Calu3 (cell line): Measurements from ENCODE around the gene GH2. TPM values are rescaled to one million over a fixed set of nuclear protein-coding genes. Genes with fewer than 3 reads are reported as not detected.
"Not testable (repeated sequence)": the region's sequence is repeated elsewhere in the genome, so short reads cannot be mapped to it uniquely, and the experiment has no call there.

Experiments used
- BruUV-seq: library from RNA; stranded (reverse); fragments of 400-500 nt; replicated peaks from 2 replicates; lab custom pipeline; 2021; lab: Mats Ljungman, UMichigan
- CTCF ChIA-PET: fragments of 300-600 bp; sonication (Branson Sonifier 250); formaldehyde crosslinking; loops from one replicate; lab custom pipeline; 2022; ENCODE audit warnings: antibody characterized with exemption; lab: Charles Lee
- DNase-seq: peaks from one replicate; pipeline ENCODE4 v3.0.0; 2022
- H3K27ac Mint-ChIP-seq: one replicate; pipeline ENCODE4 v1.8.0; 2022; ENCODE audit warnings: mixed read lengths; ENCODE audit not compliant: unreplicated experiment
- H3K27me3 Mint-ChIP-seq: one replicate; pipeline ENCODE4 v1.8.0; 2022; ENCODE audit warnings: mixed read lengths; ENCODE audit not compliant: unreplicated experiment
- H3K36me3 Mint-ChIP-seq: one replicate; pipeline ENCODE4 v1.8.0; 2022; ENCODE audit warnings: mild to moderate bottlenecking, moderate library complexity, mixed read lengths; ENCODE audit not compliant: insufficient read depth, unreplicated experiment
- H3K4me1 Mint-ChIP-seq: one replicate; pipeline ENCODE4 v1.8.0; 2022; ENCODE audit warnings: mild to moderate bottlenecking, low read depth, mixed read lengths; ENCODE audit not compliant: unreplicated experiment
- H3K4me3 Mint-ChIP-seq: one replicate; pipeline ENCODE4 v1.8.0; 2022; ENCODE audit warnings: mild to moderate bottlenecking, low read depth, moderate library complexity, mixed read lengths; ENCODE audit not compliant: unreplicated experiment
- H3K9me3 Mint-ChIP-seq: one replicate; pipeline ENCODE4 v1.8.0; 2022; ENCODE audit warnings: low read depth, mixed read lengths; ENCODE audit not compliant: unreplicated experiment
- CTCF ChIP-seq: fragments of 200-600 bp; IDR thresholded peaks from one replicate; pipeline ENCODE4 v1.8.0; 2022; ENCODE audit warnings: antibody characterized with exemption; ENCODE audit not compliant: unreplicated experiment
- intact Hi-C: fragments of 100-400 bp; cut with micrococcal nuclease; formaldehyde crosslinking; loops from one replicate; pipeline ENCODE4 v1.10.0; 2022; ENCODE audit not compliant: unreplicated experiment
- total RNA-seq: library from RNA; stranded (reverse); gene quantifications from 2 replicates; pipeline ENCODE4 v1.2.3, GENCODE V29; 2022

GH2 gene
- total RNA-seq, 1 experiment from 2014 or later = not detected

GRCh38 chr17:63916566-63917185 is 34.9 kb upstream of the GH2 start:
- CTCF ChIA-PET = no interaction called here
- Mint-ChIP-seq H3K27me3 (peaks cover 72% of the 10 kb centered on the region), H3K27ac (no peak overlapping the region), H3K4me3 (no peak overlapping the region), H3K4me1 (no peaks in the 10 kb centered on the region), H3K36me3 (no peaks in the 10 kb centered on the region), H3K9me3 (no peaks in the 10 kb centered on the region)
- no peak for TF ChIP-seq CTCF
- no peak for DNase-seq
- intact Hi-C loops = loop anchor here (10.0 kb wide), 1 partner anchor 218 kb away; the partner anchor contains the start of gene ERN1
- no TSS peak for BruUV-seq

GRCh38 chr17:63915753-63916152 is 34.0 kb upstream of the GH2 start:
- CTCF ChIA-PET = interaction anchor here (0.6 kb wide), 1 partner anchor 38 kb away, joined by 3 read pairs; no protein-coding TSS in a partner anchor
- not testable (repeated sequence) for H3K27ac Mint-ChIP-seq, H3K9me3 Mint-ChIP-seq, BruUV-seq, H3K4me3 Mint-ChIP-seq, DNase-seq, H3K36me3 Mint-ChIP-seq, H3K4me1 Mint-ChIP-seq
- intact Hi-C loops = loop anchor here (10.0 kb wide), 1 partner anchor 219 kb away; the partner anchor contains the start of gene ERN1
- H3K27me3 Mint-ChIP-seq = peaks cover 81% of the 10 kb centered on the region

GRCh38 chr17:63914471-63914870 is 32.7 kb upstream of the GH2 start:
- TF ChIP-seq CTCF = no peak
- H3K4me1 Mint-ChIP-seq = no peaks in the 10 kb centered on the region
- no peak overlapping the region for H3K27ac Mint-ChIP-seq
- no peak overlapping the region for H3K4me3 Mint-ChIP-seq
- BruUV-seq = no TSS peak
- CTCF ChIA-PET = no interaction called here
- DNase-seq = no peak
- H3K9me3 Mint-ChIP-seq = no peaks in the 10 kb centered on the region
- peaks cover 83% of the 10 kb centered on the region for H3K27me3 Mint-ChIP-seq
- intact Hi-C loops = loop anchor here (10.0 kb wide), 1 partner anchor 220 kb away; the partner anchor contains the start of gene ERN1
- no peaks in the 10 kb centered on the region for H3K36me3 Mint-ChIP-seq

- peak; percentile 54 for DNase-seq
- no peak overlapping the region for H3K27ac Mint-ChIP-seq
- no peaks in the 10 kb centered on the region for H3K36me3 Mint-ChIP-seq
- CTCF ChIA-PET = interaction anchor here (0.6 to 1.4 kb wide), 4 partner anchors 25 to 222 kb away, joined by 3 to 7 read pairs (median 4); partner anchors contain the start of gene GH2
- H3K27me3 Mint-ChIP-seq = peaks cover 73% of the 10 kb centered on the region
- intact Hi-C loops = loop anchor here (10.0 kb wide), 1 partner anchor 223 kb away; the partner anchor contains the start of gene ERN1
- H3K4me3 Mint-ChIP-seq = no peak overlapping the region
- BruUV-seq = no TSS peak
- TF ChIP-seq CTCF = peak; percentile 70
- H3K4me1 Mint-ChIP-seq = no peaks in the 10 kb centered on the region
- H3K9me3 Mint-ChIP-seq = no peaks in the 10 kb centered on the region
Measured at GRCh38 chr17:63911657-63912100, 29.9 kb upstream of the GH2 start.
